ENCODE measurements around the gene MCRIP2. TPM values are rescaled to one million over a fixed set of nuclear protein-coding genes. Genes with fewer than 3 reads are reported as not detected.

The MCRIP2 gene
- total RNA-seq, 1 donor from 2014 or later: 20.9 TPM

GRCh38 chr16:642189-643049 is 791 bp downstream of the MCRIP2 start:
- Mint-ChIP-seq H3K4me3 (ENCODE audit: unreplicated experiment) (peak overlapping the region; percentile 76), H3K36me3 (ENCODE audit: low read depth, unreplicated experiment) (no peaks in the 10 kb centered on the region), H3K4me1 (ENCODE audit: low read depth, unreplicated experiment) (no peaks in the 10 kb centered on the region), H3K9me3 (ENCODE audit: unreplicated experiment) (no peaks in the 10 kb centered on the region), H3K27me3 (ENCODE audit: low read depth, unreplicated experiment) (no peaks in the 10 kb centered on the region), H3K27ac (ENCODE audit: unreplicated experiment) (no peak overlapping the region)
- Histone ChIP-seq H3K9me3 (ENCODE audit: insufficient read depth, low read depth, low read length) (no peaks in the 10 kb centered on the region), H3K79me2 (ENCODE audit: insufficient read depth, low read length) (no peaks in the 10 kb centered on the region), H3K27me3 (ENCODE audit: insufficient read depth, low read length) (no peaks in the 10 kb centered on the region), H3K4me2 (ENCODE audit: low read length) (peak overlapping the region; percentile 86), H4K20me1 (ENCODE audit: insufficient read depth, low read length) (no peaks in the 10 kb centered on the region), H3K27ac (ENCODE audit: low read depth, low read length) (no peak overlapping the region), H3K9ac (ENCODE audit: low read length) (peak overlapping the region; percentile 67), H3K4me1 (ENCODE audit: insufficient read depth, low read length) (peaks cover 6% of the 10 kb centered on the region), H3K36me3 (ENCODE audit: insufficient read depth, low read length) (no peaks in the 10 kb centered on the region), H3K4me3 (ENCODE audit: insufficient read depth, low read depth, low read length) (peak overlapping the region; percentile 52), H2AFZ (ENCODE audit: low read depth, low read length) (peak overlapping the region; percentile 71)
- TF ChIP-seq EZH2 (IDR thresholded peaks at IDR 0.05; ENCODE audit: insufficient read depth, low read length) (no peak), CTCF (IDR thresholded peaks at IDR 0.05; ENCODE audit: insufficient read depth, low read depth, low read length) (no peak)
- no peak for FAIRE-seq
- no peak for DNase-seq (ENCODE audit: low read depth)

- H4K20me1 ChIP-seq (ENCODE audit: insufficient read depth, low read length): no peaks in the 10 kb centered on the region
- H3K79me2 ChIP-seq (ENCODE audit: insufficient read depth, low read length): peaks cover 3% of the 10 kb centered on the region
- no peak overlapping the region for H2AFZ ChIP-seq (ENCODE audit: low read depth, low read length)
- H3K9me3 Mint-ChIP-seq (ENCODE audit: unreplicated experiment): no peaks in the 10 kb centered on the region
- no peak overlapping the region for H3K4me3 ChIP-seq (ENCODE audit: insufficient read depth, low read depth, low read length)
- peaks cover 5% of the 10 kb centered on the region for H3K4me1 ChIP-seq (ENCODE audit: insufficient read depth, low read length)
- H3K9me3 ChIP-seq (ENCODE audit: insufficient read depth, low read depth, low read length): no peaks in the 10 kb centered on the region
- H3K36me3 Mint-ChIP-seq (ENCODE audit: low read depth, unreplicated experiment): no peaks in the 10 kb centered on the region
- FAIRE-seq (no peak), DNase-seq (ENCODE audit: low read depth) (no peak)
- H3K4me1 Mint-ChIP-seq (ENCODE audit: low read depth, unreplicated experiment): no peaks in the 10 kb centered on the region
- TF ChIP-seq CTCF (IDR thresholded peaks at IDR 0.05; ENCODE audit: insufficient read depth, low read depth, low read length) (no peak), EZH2 (IDR thresholded peaks at IDR 0.05; ENCODE audit: insufficient read depth, low read length) (no peak)
- no peak overlapping the region for H3K9ac ChIP-seq (ENCODE audit: low read length)
- H3K36me3 ChIP-seq (ENCODE audit: insufficient read depth, low read length): no peaks in the 10 kb centered on the region
- H3K27ac Mint-ChIP-seq (ENCODE audit: unreplicated experiment): no peak overlapping the region
- H3K27me3 ChIP-seq (ENCODE audit: insufficient read depth, low read length): no peaks in the 10 kb centered on the region
- H3K4me2 ChIP-seq (ENCODE audit: low read length): peak overlapping the region; percentile 86
- H3K27ac ChIP-seq (ENCODE audit: low read depth, low read length): no peak overlapping the region
- H3K27me3 Mint-ChIP-seq (ENCODE audit: low read depth, unreplicated experiment): no peaks in the 10 kb centered on the region
- peak overlapping the region; percentile 76 for H3K4me3 Mint-ChIP-seq (ENCODE audit: unreplicated experiment)
Measured at GRCh38 chr16:643050-643368, 1.4 kb downstream of the MCRIP2 start.

GRCh38 chr16:644556-644955 is 2.9 kb downstream of the MCRIP2 start:
- Histone ChIP-seq H3K4me2 (ENCODE audit: low read length) (no peak overlapping the region), H4K20me1 (ENCODE audit: insufficient read depth, low read length) (no peaks in the 10 kb centered on the region), H3K79me2 (ENCODE audit: insufficient read depth, low read length) (peaks cover 8% of the 10 kb centered on the region), H3K9ac (ENCODE audit: low read length) (no peak overlapping the region), H2AFZ (ENCODE audit: low read depth, low read length) (no peak overlapping the region), H3K9me3 (ENCODE audit: insufficient read depth, low read depth, low read length) (no peaks in the 10 kb centered on the region), H3K36me3 (ENCODE audit: insufficient read depth, low read length) (no peaks in the 10 kb centered on the region), H3K4me1 (ENCODE audit: insufficient read depth, low read length) (peaks cover 14% of the 10 kb centered on the region), H3K4me3 (ENCODE audit: insufficient read depth, low read depth, low read length) (no peak overlapping the region), H3K27ac (ENCODE audit: low read depth, low read length) (no peak overlapping the region), H3K27me3 (ENCODE audit: insufficient read depth, low read length) (no peaks in the 10 kb centered on the region)
- Mint-ChIP-seq H3K27ac (ENCODE audit: unreplicated experiment) (no peak overlapping the region), H3K27me3 (ENCODE audit: low read depth, unreplicated experiment) (no peaks in the 10 kb centered on the region), H3K9me3 (ENCODE audit: unreplicated experiment) (no peaks in the 10 kb centered on the region), H3K36me3 (ENCODE audit: low read depth, unreplicated experiment) (no peaks in the 10 kb centered on the region), H3K4me3 (ENCODE audit: unreplicated experiment) (peak overlapping the region; percentile 57), H3K4me1 (ENCODE audit: low read depth, unreplicated experiment) (no peaks in the 10 kb centered on the region)
- DNase-seq (ENCODE audit: low read depth) (no peak), FAIRE-seq (no peak)
- TF ChIP-seq EZH2 (IDR thresholded peaks at IDR 0.05; ENCODE audit: insufficient read depth, low read length): no peak
- no peak for TF ChIP-seq CTCF (IDR thresholded peaks at IDR 0.05; ENCODE audit: insufficient read depth, low read depth, low read length)

Measured in astrocyte (in vitro differentiated cells and primary cell).